K562 (cell line): ENCODE results near the gene GRIK3. TPM values are rescaled to one million over a fixed set of nuclear protein-coding genes. Genes with fewer than 3 reads are reported as not detected.

ENCODE experiments used
- L3MBTL2 ChIP-seq: fragments of 450-650 bp; IDR thresholded peaks from 2 replicates; pipeline ENCODE4 v1.6.1; 2016; ENCODE audit warnings: mild to moderate bottlenecking, moderate library complexity
- polyA plus RNA-seq, 8 experiments: library from polyadenylated mRNA; depleted of rRNA in 4 of 8; stranded (reverse) in 5 of 8; unstranded in 3 of 8; fragments of >200 nt; fragmentation: Nextera tagmentation in 2 of 8; fragmentation: Illumina TruSeq in 1 of 8; extraction: Ambion mirVana in 2 of 8; extraction: Trizol in 1 of 8; gene quantifications; 2 replicates each; pipeline versions ENCODE4 v1.2.1 to v1.2.3, GENCODE V29; 2011 to 2014; ENCODE audit warnings: inconsistent platforms in 1 of 8, missing spikeins in 1 of 8
- total RNA-seq, 7 experiments: library from RNA; depleted of rRNA in 6 of 7; stranded (reverse); fragments of >200 nt in 6 of 7; fragmentation: Illumina TruSeq in 2 of 7; extraction: Trizol in 2 of 7; gene quantifications; 2 replicates each; pipeline versions ENCODE4 v1.2.1 to v1.2.3, GENCODE V29; 2011 to 2021; ENCODE audit warnings: low replicate concordance in 1 of 7
- TF ChIP-seq, protein P1 (sequence below), 2 experiments: fragments of 450-650 bp in 1 of 2; sonication (generic) in 1 of 2; formaldehyde crosslinking in 1 of 2; IDR thresholded peaks; 2 replicates each; pipeline versions ENCODE4 v1.7.1 to v1.9.0; 2016 to 2022; ENCODE audit warnings: inconsistent platforms in 1 of 2, mild to moderate bottlenecking in 1 of 2, missing genetic modification reagents in 1 of 2
- TF ChIP-seq, protein P2 (sequence below): sonication (generic); formaldehyde crosslinking; IDR thresholded peaks from 2 replicates; pipeline ENCODE4 v1.8.0; 2022; ENCODE audit warnings: missing genetic modification reagents, mild to moderate bottlenecking, moderate library complexity, borderline replicate concordance

The GRIK3 gene
- total and polyA plus RNA-seq, 9 of the 15 experiments (the other 6 are each of a cell fraction or from before 2014, with no cell fraction given): not detected

DNA sequence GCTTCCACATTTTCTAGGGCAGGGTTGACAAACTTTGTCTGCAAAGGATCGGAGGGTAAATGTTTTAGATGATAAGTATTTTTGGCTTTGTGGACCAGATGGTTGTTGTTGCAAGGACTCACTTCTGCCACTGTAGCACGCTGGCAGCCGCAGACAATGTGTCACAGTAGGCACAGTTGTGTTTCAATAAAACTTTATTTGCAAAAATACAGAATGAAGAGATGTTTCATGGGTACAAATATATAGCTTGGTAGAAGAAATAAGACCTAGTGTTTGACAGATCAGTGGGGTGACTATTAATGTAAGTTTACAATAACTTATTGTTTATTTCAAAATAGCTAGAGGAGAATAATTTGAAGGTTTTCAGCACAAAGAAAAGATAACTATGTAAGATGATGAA, 127.8 kb downstream of the GRIK3 start (continued):
- TF ChIP-seq, protein P1, sequence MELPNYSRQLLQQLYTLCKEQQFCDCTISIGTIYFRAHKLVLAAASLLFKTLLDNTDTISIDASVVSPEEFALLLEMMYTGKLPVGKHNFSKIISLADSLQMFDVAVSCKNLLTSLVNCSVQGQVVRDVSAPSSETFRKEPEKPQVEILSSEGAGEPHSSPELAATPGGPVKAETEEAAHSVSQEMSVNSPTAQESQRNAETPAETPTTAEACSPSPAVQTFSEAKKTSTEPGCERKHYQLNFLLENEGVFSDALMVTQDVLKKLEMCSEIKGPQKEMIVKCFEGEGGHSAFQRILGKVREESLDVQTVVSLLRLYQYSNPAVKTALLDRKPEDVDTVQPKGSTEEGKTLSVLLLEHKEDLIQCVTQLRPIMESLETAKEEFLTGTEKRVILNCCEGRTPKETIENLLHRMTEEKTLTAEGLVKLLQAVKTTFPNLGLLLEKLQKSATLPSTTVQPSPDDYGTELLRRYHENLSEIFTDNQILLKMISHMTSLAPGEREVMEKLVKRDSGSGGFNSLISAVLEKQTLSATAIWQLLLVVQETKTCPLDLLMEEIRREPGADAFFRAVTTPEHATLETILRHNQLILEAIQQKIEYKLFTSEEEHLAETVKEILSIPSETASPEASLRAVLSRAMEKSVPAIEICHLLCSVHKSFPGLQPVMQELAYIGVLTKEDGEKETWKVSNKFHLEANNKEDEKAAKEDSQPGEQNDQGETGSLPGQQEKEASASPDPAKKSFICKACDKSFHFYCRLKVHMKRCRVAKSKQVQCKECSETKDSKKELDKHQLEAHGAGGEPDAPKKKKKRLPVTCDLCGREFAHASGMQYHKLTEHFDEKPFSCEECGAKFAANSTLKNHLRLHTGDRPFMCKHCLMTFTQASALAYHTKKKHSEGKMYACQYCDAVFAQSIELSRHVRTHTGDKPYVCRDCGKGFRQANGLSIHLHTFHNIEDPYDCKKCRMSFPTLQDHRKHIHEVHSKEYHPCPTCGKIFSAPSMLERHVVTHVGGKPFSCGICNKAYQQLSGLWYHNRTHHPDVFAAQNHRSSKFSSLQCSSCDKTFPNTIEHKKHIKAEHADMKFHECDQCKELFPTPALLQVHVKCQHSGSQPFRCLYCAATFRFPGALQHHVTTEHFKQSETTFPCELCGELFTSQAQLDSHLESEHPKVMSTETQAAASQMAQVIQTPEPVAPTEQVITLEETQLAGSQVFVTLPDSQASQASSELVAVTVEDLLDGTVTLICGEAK (IDR thresholded peaks at IDR 0.05): peak; percentile 92
- TF ChIP-seq, protein P1 (CRISPR knock-in tag; IDR thresholded peaks at IDR 0.05): no peak; the same call in none of the 2 replicates
- TF ChIP-seq L3MBTL2: no peak
- TF ChIP-seq, protein P2, sequence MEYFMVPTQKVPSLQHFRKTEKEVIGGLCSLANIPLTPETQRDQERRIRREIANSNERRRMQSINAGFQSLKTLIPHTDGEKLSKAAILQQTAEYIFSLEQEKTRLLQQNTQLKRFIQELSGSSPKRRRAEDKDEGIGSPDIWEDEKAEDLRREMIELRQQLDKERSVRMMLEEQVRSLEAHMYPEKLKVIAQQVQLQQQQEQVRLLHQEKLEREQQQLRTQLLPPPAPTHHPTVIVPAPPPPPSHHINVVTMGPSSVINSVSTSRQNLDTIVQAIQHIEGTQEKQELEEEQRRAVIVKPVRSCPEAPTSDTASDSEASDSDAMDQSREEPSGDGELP: no peak
